Breast epithelium (tissue), 3 donors: ENCODE results near the gene HAUS8.

Experiments used
- POLR2A ChIP-seq: fragments of 450-650 bp; IDR thresholded peaks from one replicate; pipeline ENCODE4 v1.6.1; 2016; ENCODE audit warnings: antibody characterized with exemption, mild to moderate bottlenecking, moderate library complexity
- TF ChIP-seq, protein P1 (sequence below), 3 donors: fragments of 450-650 bp; IDR thresholded peaks; one replicate each; pipeline ENCODE4 v1.5.1; 2016 to 2017; ENCODE audit warnings: antibody characterized with exemption in 3 of 3, mild to moderate bottlenecking in 3 of 3, moderate library complexity in 3 of 3

DNA sequence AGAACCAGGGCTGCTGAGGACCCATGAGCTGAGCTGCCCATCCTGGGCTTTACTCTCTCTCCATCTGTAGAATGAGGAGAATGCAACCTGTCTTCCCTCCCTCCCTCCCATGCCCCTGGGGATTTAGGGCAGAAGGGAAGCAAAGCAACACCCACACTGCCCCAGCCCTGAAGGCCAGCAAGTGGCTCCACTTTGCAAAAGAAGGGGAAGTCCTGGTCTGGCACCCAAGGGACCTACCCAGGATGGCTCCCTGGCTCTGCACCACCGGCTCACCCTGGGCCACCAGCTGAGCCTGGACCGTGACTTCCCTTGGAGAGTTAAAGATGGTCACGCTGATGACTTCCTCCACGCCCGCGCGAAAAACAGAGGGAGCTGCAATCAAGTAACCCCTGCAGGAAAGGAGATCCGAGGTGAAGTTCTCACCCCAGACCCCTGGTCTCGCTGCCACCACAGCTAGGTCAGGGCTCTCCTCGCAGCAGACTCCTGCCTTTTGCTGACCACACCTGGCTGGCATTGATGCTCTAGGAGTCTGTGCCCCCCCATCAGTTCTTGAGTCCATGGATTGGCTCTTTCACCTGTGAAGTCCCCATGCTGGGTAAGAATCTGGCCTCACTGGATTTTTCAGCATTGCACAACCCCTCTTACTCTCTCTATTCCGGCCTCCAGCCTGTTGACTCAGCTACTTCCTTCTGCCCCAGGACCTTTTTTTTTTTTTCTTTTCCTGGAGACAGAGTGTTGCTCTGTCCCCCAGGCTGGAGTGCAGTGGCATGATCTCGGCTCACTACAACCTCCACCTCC lies 53.3 kb downstream of the HAUS8 start:
- no peak for TF ChIP-seq POLR2A
- TF ChIP-seq, protein P1, sequence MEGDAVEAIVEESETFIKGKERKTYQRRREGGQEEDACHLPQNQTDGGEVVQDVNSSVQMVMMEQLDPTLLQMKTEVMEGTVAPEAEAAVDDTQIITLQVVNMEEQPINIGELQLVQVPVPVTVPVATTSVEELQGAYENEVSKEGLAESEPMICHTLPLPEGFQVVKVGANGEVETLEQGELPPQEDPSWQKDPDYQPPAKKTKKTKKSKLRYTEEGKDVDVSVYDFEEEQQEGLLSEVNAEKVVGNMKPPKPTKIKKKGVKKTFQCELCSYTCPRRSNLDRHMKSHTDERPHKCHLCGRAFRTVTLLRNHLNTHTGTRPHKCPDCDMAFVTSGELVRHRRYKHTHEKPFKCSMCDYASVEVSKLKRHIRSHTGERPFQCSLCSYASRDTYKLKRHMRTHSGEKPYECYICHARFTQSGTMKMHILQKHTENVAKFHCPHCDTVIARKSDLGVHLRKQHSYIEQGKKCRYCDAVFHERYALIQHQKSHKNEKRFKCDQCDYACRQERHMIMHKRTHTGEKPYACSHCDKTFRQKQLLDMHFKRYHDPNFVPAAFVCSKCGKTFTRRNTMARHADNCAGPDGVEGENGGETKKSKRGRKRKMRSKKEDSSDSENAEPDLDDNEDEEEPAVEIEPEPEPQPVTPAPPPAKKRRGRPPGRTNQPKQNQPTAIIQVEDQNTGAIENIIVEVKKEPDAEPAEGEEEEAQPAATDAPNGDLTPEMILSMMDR (IDR thresholded peaks at IDR 0.05) = no peak
